ENCODE results near the gene ZNF385B.

DNA sequence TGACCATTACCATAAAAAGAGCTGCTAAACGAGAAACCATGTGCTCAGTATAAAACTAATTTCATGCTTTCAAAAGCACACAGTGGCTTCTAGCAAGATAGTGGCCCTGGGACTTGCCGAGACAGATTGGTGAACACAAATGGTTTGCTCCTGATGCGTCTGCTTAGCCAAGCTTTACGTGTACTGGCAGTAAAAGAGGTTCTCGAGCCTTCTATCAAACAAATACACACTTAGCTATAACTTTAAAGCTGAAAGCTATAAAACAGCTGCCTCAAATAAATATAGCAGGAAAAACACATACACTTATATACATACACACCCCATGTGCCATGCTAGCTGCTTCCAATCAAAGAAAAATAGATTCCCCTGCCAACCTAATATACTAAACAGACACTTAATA, 117.0 kb downstream of the ZNF385B start:
- TF ChIP-seq, protein P1, sequence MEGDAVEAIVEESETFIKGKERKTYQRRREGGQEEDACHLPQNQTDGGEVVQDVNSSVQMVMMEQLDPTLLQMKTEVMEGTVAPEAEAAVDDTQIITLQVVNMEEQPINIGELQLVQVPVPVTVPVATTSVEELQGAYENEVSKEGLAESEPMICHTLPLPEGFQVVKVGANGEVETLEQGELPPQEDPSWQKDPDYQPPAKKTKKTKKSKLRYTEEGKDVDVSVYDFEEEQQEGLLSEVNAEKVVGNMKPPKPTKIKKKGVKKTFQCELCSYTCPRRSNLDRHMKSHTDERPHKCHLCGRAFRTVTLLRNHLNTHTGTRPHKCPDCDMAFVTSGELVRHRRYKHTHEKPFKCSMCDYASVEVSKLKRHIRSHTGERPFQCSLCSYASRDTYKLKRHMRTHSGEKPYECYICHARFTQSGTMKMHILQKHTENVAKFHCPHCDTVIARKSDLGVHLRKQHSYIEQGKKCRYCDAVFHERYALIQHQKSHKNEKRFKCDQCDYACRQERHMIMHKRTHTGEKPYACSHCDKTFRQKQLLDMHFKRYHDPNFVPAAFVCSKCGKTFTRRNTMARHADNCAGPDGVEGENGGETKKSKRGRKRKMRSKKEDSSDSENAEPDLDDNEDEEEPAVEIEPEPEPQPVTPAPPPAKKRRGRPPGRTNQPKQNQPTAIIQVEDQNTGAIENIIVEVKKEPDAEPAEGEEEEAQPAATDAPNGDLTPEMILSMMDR (IDR thresholded peaks at IDR 0.05): no peak
- TF ChIP-seq EZH2phosphoT487 (IDR thresholded peaks at IDR 0.05): no peak
- no peak for TF ChIP-seq EZH2 (IDR thresholded peaks at IDR 0.05)

Data from neural progenitor cell (in vitro differentiated cells).